T-cell (primary cell): Measurements from ENCODE around the gene DNAJC5. TPM values are rescaled to one million over a fixed set of nuclear protein-coding genes. Genes with fewer than 3 reads are reported as not detected.

ENCODE experiments used
- ATAC-seq, 4 experiments: fragments of 200-7000 bp in 3 of 4; fragments of 150-1000 bp in 1 of 4; cut with Tn5 transposase; replicated peaks in 1 of 4; 1 replicate in 3 of 4; 2 replicates in 1 of 4; pipeline ENCODE4 v1.10.0; 2021; ENCODE audit warnings: moderate library complexity in 3 of 4, mild to moderate bottlenecking in 2 of 4, moderate number of reproducible peaks in 1 of 4
- CTCF ChIA-PET, 2 donors: fragments of 300-600 bp; sonication (Branson Sonifier 250); formaldehyde crosslinking; loops; one replicate each; lab custom pipeline; 2022; ENCODE audit warnings: antibody characterized with exemption in 2 of 2; lab: Charles Lee
- POLR2A ChIA-PET, 2 donors: fragments of 300-600 bp; sonication (Branson Sonifier 250); formaldehyde crosslinking; loops; one replicate each; lab custom pipeline; 2022; ENCODE audit warnings: antibody characterized with exemption in 2 of 2; lab: Charles Lee
- DNase-seq, 35 experiments: peaks; one replicate each; pipeline versions ENCODE4 v3.0.0 to v3.0.0-alpha.2; 2013 to 2023
- H3K27ac ChIP-seq: one replicate; pipeline ENCODE4 v1.5.1; 2013; ENCODE audit warnings: low read length
- H3K27me3 ChIP-seq, 2 experiments: replicated peaks in 1 of 2; 1 replicate in 1 of 2; 2 replicates in 1 of 2; pipeline versions ENCODE4 v1.6.1 to v1.7.0; 2013; ENCODE audit warnings: low read length in 1 of 2, mixed read lengths in 1 of 2; ENCODE audit not compliant: control insufficient read depth in 2 of 2, insufficient read depth in 2 of 2; ENCODE audit errors: extremely low read depth in 1 of 2
- H3K36me3 ChIP-seq, 2 donors: 1 replicate in 1 of 2; 2 replicates in 1 of 2; pipeline versions ENCODE4 v1.6.1 to v1.7.0; 2013; ENCODE audit warnings: low read length in 1 of 2; ENCODE audit not compliant: control insufficient read depth in 2 of 2, insufficient read depth in 1 of 2; ENCODE audit errors: extremely low read depth in 1 of 2
- H3K4me1 ChIP-seq, 2 experiments: 1 replicate in 1 of 2; 2 replicates in 1 of 2; pipeline versions ENCODE4 v1.6.1 to v1.7.0; 2013; ENCODE audit warnings: low read length in 2 of 2, mixed read lengths in 1 of 2; ENCODE audit not compliant: insufficient read depth in 2 of 2, control insufficient read depth in 1 of 2; ENCODE audit errors: extremely low read depth in 1 of 2
- H3K4me3 ChIP-seq, 2 donors: 1 replicate in 1 of 2; 2 replicates in 1 of 2; pipeline versions ENCODE4 v1.5.1 to v1.7.0; 2013; ENCODE audit warnings: mild to moderate bottlenecking in 2 of 2, low read length in 1 of 2, moderate library complexity in 1 of 2; ENCODE audit not compliant: control insufficient read depth in 1 of 2; ENCODE audit errors: extremely low read depth in 1 of 2
- H3K9me3 ChIP-seq: 2 replicates; pipeline ENCODE4 v1.7.0; 2013
- H3K27ac Mint-ChIP-seq, 2 donors: one replicate each; pipeline ENCODE4 v1.8.0; 2020 to 2021; ENCODE audit warnings: mild to moderate bottlenecking in 2 of 2, mixed read lengths in 2 of 2
- H3K27me3 Mint-ChIP-seq, 2 donors: one replicate each; pipeline ENCODE4 v1.8.0; 2021 to 2022; ENCODE audit warnings: mixed read lengths in 2 of 2
- H3K36me3 Mint-ChIP-seq: one replicate; pipeline ENCODE4 v1.8.0; 2021; ENCODE audit warnings: mixed read lengths
- H3K4me1 Mint-ChIP-seq, 3 donors: one replicate each; pipeline ENCODE4 v1.8.0; 2020 to 2022; ENCODE audit warnings: mixed read lengths in 3 of 3, mild to moderate bottlenecking in 1 of 3
- H3K4me3 Mint-ChIP-seq, 3 donors: one replicate each; pipeline ENCODE4 v1.8.0; 2020 to 2022; ENCODE audit warnings: mild to moderate bottlenecking in 3 of 3, mixed read lengths in 3 of 3, moderate library complexity in 3 of 3
- H3K9me3 Mint-ChIP-seq, 3 donors: one replicate each; pipeline ENCODE4 v1.8.0; 2020 to 2022; ENCODE audit warnings: mixed read lengths in 3 of 3
- WGBS: methylation state at CpG from one replicate; pipeline ENCODE4 v1.1.5; 2013; ENCODE audit warnings: missing lambda C conversion rate; ENCODE audit not compliant: insufficient coverage; 5-methylcytosine and 5-hydroxymethylcytosine counted together
- total RNA-seq, 35 experiments: library from RNA in 6 of 35; stranded (reverse) in 6 of 35; fragments of 120-200 nt in 1 of 35; gene quantifications; one replicate each; pipeline versions ENCODE4 v1.2.1 to v1.2.4 and lab custom pipeline; 2013 to 2026

DNAJC5 gene
- total RNA-seq, 5 donors from 2014 or later (not counting 1 experiment from before 2014, with no cell fraction given) = 35.4 to 63.7 (median 54.9) TPM

DNA sequence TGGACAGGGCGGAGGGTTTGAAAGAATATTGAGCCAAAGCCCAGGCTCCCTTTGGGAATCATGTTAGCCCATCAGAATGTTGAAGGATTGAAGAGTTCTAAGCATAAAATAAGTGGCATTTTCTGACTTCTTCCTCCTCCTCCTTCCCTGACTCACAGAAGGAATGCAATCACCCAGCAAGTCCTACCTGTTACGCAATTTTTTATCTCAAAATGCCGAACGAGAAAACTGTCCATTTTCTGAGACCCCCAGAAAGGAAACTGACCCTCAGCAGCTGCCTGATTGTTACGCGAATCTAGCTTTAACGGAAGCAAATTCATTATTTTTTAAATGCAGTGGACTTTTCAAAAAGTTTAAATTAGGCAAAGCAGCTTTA lies 4.7 kb upstream of the DNAJC5 start:
- Histone ChIP-seq H3K27me3 (no peaks in the 10 kb centered on the region), H3K36me3 (peaks cover 16 to 47% of the 10 kb centered on the region in 2 donors), H3K27ac (no peak overlapping the region), H3K4me3 (no peak overlapping the region), H3K4me1 (peaks cover 0 to 8% of the 10 kb centered on the region in 2 experiments), H3K9me3 (no peaks in the 10 kb centered on the region)
- Mint-ChIP-seq H3K4me3 (no peak overlapping the region), H3K27ac (no peak overlapping the region), H3K4me1 (peaks cover 7 to 8% (median 7%) of the 10 kb centered on the region in 3 donors), H3K9me3 (no peaks in the 10 kb centered on the region), H3K27me3 (no peaks in the 10 kb centered on the region), H3K36me3 (peaks cover 19% of the 10 kb centered on the region)
- ATAC-seq (no peak), DNase-seq (no peak)
- ChIA-PET POLR2A (no interaction called here), CTCF (no interaction called here)
- WGBS = 100% methylated on average over 4 of the region's 7 CpGs

DNA sequence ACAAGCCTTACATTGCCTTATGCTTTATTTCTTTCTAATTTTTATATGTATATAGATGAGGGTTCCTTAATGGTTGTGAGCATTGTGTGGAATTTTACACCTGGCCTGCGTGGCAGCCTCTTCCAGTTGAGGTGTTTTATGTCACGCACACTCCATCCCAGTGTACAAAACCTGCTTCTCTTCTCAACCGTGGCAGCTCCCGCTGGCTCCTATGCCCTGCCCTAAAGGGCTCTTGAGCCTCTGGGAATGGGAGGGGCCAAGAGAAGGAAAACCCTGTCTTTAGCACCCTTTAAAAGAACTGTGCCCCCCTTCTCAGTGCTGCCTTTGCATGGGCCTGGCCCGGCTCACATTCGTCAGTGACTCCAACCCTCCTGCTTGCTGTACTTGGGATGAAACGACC lies 4.3 kb upstream of the DNAJC5 start:
- Histone ChIP-seq H3K4me1 (peaks cover 0 to 8% of the 10 kb centered on the region in 2 experiments), H3K36me3 (peaks cover 16 to 44% of the 10 kb centered on the region in 2 donors), H3K4me3 (no peak overlapping the region), H3K9me3 (no peaks in the 10 kb centered on the region), H3K27me3 (no peaks in the 10 kb centered on the region), H3K27ac (no peak overlapping the region)
- POLR2A ChIA-PET = no interaction called here
- ATAC-seq = no peak
- Mint-ChIP-seq H3K4me3 (no peak overlapping the region), H3K36me3 (peaks cover 19% of the 10 kb centered on the region), H3K4me1 (peaks cover 7 to 8% (median 7%) of the 10 kb centered on the region in 3 donors), H3K9me3 (no peaks in the 10 kb centered on the region), H3K27me3 (no peaks in the 10 kb centered on the region), H3K27ac (no peak overlapping the region)
- 93% methylated on average over 2 of the region's 7 CpGs for WGBS
- CTCF ChIA-PET = no interaction called here
- no peak for DNase-seq

DNA sequence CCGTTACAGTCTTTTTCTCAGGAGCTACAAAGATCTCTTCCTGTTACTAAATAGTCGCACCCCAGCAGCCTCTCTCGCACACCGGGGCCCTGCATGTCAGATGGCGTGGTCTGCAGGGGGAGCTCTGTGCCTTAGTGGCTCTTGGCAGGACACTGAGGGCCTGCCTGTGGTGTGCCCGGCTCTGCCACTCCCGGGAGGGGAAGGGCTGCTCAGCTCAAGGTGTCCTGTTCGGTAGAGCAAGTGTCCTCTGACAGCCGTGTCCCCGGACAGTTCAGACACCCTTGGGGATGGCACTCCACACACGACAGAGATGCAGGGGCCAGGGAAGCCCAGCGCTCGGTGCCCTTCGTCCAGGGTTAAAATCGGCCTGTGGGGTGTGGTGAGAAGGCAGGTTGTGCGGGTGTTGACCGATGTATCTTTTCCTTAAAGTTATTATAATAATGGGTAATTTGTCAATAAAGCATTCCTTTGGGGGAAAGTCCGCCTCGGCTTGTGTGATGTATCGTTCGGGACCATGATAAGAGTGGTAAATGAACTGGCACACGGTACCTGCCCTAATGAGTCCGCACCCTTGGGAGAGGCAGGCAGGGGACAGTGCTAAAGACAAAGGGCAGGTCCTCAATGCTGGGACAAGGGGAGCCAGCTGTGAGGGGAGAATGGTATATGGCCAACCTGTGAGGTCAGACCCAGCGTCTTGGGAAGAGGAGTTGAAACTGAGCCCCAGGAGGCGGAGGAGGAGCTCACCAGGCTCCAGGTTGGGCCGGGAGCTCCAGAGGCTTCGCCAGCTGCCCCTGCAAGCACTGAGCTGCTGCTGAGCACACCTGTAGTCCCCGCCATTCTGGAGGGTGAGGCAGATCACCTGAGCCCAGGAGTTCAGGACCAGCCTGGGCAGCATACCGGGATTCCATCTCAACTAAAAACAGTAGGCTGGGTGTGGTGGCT lies 3.6 kb upstream of the DNAJC5 start:
- Histone ChIP-seq H3K4me3 (no peak overlapping the region), H3K4me1 (peaks cover 0 to 10% of the 10 kb centered on the region in 2 experiments), H3K27me3 (no peaks in the 10 kb centered on the region), H3K9me3 (no peaks in the 10 kb centered on the region), H3K36me3 (peaks cover 16 to 44% of the 10 kb centered on the region in 2 donors), H3K27ac (no peak overlapping the region)
- Mint-ChIP-seq H3K4me3 (no peak overlapping the region), H3K27me3 (no peaks in the 10 kb centered on the region), H3K4me1 (peaks cover 13 to 14% (median 14%) of the 10 kb centered on the region in 3 donors), H3K9me3 (no peaks in the 10 kb centered on the region), H3K36me3 (peaks cover 19% of the 10 kb centered on the region), H3K27ac (peak overlapping the region in 1 of 2 donors; percentile 52)
- 92% methylated on average over 18 of the region's 29 CpGs for WGBS
- ATAC-seq (no peak), DNase-seq (no peak)
- ChIA-PET CTCF (no interaction called here), POLR2A (no interaction called here)

DNA sequence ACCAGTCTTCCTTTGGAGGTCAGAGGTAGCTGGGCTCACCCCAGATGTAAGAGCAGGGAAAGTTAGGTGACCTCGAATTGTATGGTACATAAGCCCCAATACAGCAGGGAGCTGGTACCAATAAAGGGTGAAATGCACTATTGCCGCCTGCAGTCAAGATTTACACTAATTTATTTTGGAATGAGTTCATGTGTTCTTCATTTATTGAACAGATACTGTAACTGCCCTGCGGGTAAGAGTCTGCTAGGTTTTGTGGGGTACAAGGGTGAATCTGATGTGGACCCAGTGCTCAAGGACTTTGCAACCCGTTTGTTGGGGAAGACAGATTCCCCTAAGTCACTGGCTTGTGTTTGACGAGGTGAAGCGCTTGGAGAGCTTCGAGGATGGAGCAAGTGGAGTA lies 2.5 kb upstream of the DNAJC5 start:
- Histone ChIP-seq H3K9me3 (no peaks in the 10 kb centered on the region), H3K4me1 (peaks cover 4 to 21% of the 10 kb centered on the region in 2 experiments), H3K27me3 (no peaks in the 10 kb centered on the region), H3K36me3 (peaks cover 16 to 38% of the 10 kb centered on the region in 2 donors), H3K27ac (no peak overlapping the region), H3K4me3 (no peak overlapping the region)
- ChIA-PET POLR2A (interaction anchor here in 1 of 2 donors (0.6 kb wide), 1 partner anchor 156 kb away, joined by 3 read pairs; no protein-coding TSS in a partner anchor), CTCF (no interaction called here)
- Mint-ChIP-seq H3K4me3 (no peak overlapping the region), H3K27me3 (no peaks in the 10 kb centered on the region), H3K9me3 (no peaks in the 10 kb centered on the region), H3K27ac (peak overlapping the region; percentile 15 to 41), H3K36me3 (peaks cover 20% of the 10 kb centered on the region), H3K4me1 (peaks cover 23 to 24% (median 23%) of the 10 kb centered on the region in 3 donors)
- ATAC-seq (no peak), DNase-seq (no peak)
- WGBS = 92% methylated on average over 5 of the region's 7 CpGs

DNA sequence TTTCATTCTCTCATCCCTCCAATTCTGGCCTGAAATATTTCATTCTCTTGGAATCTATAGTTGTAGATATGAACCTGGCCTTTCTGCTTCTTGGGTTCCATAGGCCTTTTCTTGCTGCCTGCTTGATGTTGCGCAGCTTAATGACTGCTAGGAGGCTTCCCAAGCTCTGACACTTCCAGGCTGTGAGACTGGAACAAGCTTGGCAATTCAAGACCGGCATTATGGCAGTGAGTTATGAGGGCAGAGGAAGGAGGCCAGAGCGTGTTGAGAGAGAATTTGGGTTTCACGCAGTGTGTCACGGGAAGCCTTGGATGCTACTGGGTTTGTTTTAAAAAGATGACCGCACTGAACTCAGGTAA lies 948 bp upstream of the DNAJC5 start:
- Histone ChIP-seq H3K4me1 (peaks cover 4 to 37% of the 10 kb centered on the region in 2 experiments), H3K4me3 (no peak overlapping the region), H3K27me3 (no peaks in the 10 kb centered on the region), H3K36me3 (peaks cover 11 to 31% of the 10 kb centered on the region in 2 donors), H3K9me3 (no peaks in the 10 kb centered on the region), H3K27ac (no peak overlapping the region)
- WGBS = 71% methylated on average over 6 of the region's 6 CpGs
- ATAC-seq (no peak), DNase-seq (no peak)
- Mint-ChIP-seq H3K4me3 (peak overlapping the region; percentile 76 to 82 (median 82)), H3K27me3 (no peaks in the 10 kb centered on the region), H3K9me3 (no peaks in the 10 kb centered on the region), H3K27ac (peak overlapping the region; percentile 79 to 87), H3K36me3 (peaks cover 21% of the 10 kb centered on the region), H3K4me1 (peaks cover 38 to 40% (median 38%) of the 10 kb centered on the region in 3 donors)
- ChIA-PET POLR2A (interaction anchor here in 1 of 2 donors (0.6 kb wide), 1 partner anchor 374 kb away, joined by 4 read pairs; no protein-coding TSS in a partner anchor), CTCF (no interaction called here)

DNA sequence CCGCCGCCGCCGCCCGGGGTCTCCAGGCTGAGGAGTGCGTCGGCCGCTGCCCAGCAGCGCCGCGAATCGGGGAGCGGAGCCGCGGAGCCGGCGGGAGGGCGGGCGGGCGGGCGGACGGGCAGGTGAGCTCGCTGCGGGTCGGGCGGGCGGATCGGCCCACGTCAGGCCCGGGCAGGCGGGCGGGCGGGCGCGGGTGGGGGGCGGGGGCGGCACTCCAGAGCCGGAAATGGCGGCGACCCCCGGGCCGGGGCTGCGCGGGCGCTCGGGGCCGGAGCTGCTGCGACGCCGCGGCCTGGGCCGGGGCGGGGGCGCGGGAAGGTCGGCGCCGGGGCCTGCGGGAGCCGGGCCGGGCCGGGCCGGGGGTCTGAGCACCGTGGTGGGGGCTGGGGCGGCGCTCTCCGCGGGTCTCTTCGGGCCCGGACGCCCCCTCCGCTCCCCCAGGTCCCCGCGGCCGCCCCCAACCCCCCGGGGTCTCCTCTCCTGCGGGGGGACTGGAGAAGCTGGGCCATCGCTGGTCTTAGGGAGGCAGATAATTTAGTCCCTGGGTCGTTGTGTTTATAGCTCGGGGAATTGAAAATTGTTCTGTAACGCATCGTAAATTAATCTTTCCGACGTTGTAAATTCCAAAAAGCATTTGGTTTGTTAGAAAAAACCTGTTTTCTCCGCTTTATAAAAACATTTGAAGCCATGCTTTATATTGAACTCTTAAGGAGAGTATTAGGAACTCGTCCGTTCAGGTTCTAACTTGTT lies 451 bp downstream of the DNAJC5 start:
- Histone ChIP-seq H3K4me3 (peak overlapping the region; percentile 55 to 74), H3K4me1 (peaks cover 4 to 44% of the 10 kb centered on the region in 2 experiments), H3K36me3 (peaks cover 6 to 18% of the 10 kb centered on the region in 2 donors), H3K9me3 (no peaks in the 10 kb centered on the region), H3K27me3 (no peaks in the 10 kb centered on the region), H3K27ac (peak overlapping the region; percentile 71)
- peak overlapping the region; percentile 96 to 98 for H3K27ac Mint-ChIP-seq
- ATAC-seq (no peak), DNase-seq (peak in 1 of 35 experiments; percentile 9)
- H3K4me1 Mint-ChIP-seq = peaks cover 46 to 50% (median 49%) of the 10 kb centered on the region in 3 donors
- ChIA-PET CTCF (interaction anchor here (0.5 to 1.6 kb wide), 6 partner anchors 61 to 253 kb away, joined by 3 to 5 read pairs (median 3); partner anchors contain the start of genes SAMD10 (in 1 of the 2) and UCKL1 (in 1 of the 2)), POLR2A (no interaction called here)
- WGBS = under 1% methylated on average over 64 of the region's 87 CpGs
- peak overlapping the region; percentile 91 to 98 (median 96) for H3K4me3 Mint-ChIP-seq
- H3K36me3 Mint-ChIP-seq = peaks cover 10% of the 10 kb centered on the region
- no peaks in the 10 kb centered on the region for H3K9me3 Mint-ChIP-seq
- H3K27me3 Mint-ChIP-seq = no peaks in the 10 kb centered on the region
